NCI-H460 (cell line): ENCODE measurements around the gene PUS1. TPM values are rescaled to one million over a fixed set of nuclear protein-coding genes. Genes with fewer than 3 reads are reported as not detected.

Source experiments
- DNase-seq: peaks from one replicate; pipeline ENCODE4 v3.0.0-alpha.2; 2016; ENCODE audit warnings: low read depth; ENCODE audit errors: extremely low read depth
- total RNA-seq: library from RNA; depleted of rRNA; stranded (reverse); fragments of >200 nt; shearing (Covaris generic); gene quantifications from 2 replicates; pipeline ENCODE4 v1.2.3, GENCODE V29; 2014

The PUS1 gene
- total RNA-seq, 1 experiment from 2014 or later = 42.2 TPM

DNA sequence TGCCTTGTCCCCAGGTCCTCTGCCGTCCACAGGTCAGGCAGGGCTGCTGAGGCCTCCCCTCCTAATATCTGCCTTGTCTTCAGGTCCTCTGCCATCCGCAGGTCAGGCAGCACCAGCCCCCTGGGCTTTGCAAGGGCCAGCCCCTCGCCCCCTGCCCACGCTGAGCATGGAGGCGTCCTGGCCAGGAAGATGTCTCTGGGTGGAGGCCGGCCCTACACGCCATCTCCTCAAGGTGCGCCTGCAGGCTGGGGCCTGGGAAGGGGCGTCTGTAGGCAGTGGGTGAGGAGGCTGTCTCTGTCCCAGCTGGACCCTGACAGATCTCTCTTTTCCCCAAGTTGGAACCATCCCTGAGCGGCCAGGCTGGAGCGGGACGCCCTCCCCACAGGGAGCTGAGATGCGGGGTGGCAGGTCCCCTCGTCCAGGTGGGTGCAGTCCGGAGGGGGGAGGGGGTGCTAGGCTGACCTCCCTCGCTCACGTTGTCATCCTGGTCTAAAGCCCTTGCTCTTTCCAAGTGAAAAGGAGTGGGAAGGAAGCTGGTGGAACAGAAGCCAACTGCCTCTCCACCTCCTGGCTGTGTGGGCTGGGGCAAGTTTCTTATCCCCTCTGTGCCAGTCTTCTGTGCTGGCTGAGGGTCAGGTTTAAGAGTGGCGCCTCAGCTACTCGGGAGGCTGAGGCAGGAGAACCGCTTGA lies 13.9 kb upstream of the PUS1 start:
- no peak for DNase-seq

DNA sequence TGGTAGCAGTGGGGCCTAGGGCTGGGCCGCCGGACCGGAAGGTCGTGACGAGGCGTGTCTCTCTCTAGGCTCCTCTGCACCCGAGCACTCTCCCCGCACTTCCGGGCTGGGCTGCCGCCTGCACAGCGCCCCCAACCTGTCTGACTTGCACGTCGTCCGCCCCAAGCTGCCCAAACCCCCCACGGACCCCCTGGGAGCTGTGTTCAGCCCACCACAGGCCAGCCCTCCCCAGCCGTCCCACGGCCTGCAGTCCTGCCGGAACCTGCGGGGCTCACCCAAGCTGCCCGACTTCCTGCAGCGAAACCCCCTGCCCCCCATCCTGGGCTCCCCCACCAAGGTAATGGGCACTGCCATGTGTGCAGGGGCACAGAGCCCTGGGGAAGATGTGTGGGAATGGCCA lies 13.3 kb upstream of the PUS1 start:
- no peak for DNase-seq

DNA sequence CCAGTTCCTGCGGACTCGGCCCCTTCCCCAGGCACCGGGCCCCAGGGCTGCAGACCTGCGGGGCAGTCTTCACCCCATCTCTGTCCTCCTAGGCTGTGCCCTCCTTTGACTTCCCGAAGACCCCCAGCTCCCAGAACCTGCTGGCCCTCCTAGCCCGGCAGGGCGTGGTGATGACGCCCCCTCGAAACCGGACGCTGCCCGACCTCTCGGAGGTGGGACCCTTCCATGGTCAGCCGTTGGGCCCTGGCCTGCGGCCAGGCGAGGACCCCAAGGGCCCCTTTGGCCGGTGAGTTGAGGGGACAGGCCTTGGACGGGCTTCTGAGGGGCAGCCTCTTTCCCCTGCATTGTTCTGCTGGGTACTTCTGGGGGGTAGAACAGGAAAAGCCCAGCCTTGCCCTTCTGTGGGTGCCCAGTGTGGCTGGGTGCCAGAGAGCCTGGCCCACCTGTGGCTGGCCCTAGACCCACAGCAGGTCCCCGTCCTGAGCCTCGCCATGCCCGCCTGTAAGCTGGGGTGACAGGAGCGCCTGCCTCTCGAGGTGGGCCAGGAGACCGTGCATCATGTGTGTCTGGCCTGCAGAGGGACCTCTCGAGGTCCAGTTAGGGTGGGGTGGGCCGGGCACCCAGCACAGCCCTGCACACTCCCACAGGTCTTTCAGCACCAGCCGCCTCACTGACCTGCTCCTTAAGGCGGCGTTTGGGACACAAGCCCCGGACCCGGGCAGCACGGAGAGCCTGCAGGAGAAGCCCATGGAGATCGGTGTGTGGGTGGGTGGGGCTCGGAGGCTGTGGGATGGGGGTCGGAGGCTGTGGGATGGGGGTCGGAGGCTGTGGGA lies 12.6 kb upstream of the PUS1 start:
- DNase-seq = no peak

DNA sequence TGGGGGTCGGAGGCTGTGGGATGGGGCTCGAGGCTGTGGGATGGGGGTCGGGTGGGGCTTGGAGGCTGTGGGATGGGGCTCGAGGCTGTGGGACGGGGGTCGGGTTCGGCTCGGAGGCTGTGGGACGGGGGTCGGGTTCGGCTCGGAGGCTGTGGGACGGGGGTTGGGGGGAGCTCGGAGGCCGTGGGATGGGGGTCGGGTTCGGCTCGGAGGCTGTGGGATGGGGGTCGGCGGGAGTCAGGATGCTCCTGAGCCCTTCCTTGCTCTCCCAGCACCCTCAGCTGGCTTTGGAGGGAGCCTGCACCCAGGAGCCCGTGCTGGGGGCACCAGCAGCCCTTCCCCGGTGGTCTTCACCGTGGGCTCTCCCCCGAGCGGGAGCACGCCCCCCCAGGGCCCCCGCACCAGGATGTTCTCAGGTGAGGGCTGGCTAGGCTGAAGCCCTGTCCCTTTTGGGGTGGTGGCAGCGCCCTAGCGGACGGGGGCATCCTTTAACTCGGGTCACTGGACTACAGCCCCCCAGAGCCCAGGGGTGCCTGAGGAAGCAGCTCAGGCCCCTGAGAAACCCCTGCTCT lies 11.9 kb upstream of the PUS1 start:
- DNase-seq = no peak

DNA sequence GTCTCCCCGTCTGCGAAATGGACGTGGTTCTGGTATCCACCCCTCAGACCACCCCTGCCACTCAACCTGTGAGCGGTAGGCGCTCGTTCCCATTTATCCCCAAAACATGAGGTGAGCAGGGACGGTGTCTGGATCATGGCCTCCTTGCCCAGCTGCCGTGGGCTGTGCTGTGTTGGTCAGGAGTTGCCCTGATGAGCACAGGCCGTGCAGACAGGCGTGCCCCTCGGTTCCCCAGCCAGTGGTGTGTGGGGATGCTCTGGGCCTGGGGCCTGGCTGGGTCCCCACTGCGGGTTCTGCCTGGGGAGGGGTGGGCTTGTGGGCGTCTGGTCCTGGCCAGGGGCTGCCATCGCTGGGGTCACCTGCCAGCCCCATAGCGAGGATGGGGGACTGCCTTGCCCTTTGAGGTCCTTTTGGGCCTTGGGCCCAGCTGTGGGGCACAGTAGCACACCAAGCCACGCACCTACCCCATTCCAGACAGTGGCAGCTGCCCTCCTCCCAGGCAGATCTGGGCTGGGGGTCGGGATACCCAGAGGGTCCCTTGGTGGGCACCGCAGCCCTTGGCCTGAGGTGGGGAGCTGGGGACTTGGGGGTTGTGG lies 11.3 kb upstream of the PUS1 start:
- no peak for DNase-seq

DNA sequence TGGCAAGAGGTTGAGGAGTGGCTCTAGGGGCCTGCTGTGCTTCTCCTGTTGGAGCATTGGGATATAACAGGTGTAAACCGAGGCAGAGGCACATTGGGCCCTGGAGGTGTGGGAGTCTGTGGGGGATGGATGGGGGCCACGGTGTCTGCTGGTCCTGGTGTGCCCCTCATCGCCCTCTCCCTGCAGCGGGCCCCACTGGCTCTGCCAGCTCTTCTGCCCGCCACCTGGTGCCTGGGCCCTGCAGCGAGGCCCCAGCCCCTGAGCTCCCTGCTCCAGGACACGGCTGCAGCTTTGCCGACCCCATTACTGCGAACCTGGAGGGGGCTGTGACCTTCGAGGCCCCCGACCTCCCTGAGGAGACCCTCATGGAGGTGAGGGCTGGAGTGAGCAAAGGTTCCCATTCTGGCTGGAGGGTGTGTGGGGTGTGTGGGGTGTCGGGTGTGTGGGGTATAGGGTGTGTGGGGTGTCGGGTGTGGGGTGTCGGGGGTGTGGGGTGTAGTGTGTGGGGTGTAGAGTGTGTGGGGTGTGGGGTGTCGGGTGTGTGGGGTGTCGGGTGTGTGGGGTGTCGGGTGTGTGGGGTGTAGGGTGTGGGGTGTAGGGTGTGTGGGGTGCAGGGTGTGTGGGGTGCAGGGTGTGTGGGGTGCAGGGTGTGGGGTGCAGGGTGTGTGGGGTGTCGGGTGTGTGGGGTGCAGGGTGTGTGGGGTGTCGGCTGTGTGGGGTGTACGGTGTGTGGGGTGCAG lies 10.6 kb upstream of the PUS1 start:
- DNase-seq = no peak

DNA sequence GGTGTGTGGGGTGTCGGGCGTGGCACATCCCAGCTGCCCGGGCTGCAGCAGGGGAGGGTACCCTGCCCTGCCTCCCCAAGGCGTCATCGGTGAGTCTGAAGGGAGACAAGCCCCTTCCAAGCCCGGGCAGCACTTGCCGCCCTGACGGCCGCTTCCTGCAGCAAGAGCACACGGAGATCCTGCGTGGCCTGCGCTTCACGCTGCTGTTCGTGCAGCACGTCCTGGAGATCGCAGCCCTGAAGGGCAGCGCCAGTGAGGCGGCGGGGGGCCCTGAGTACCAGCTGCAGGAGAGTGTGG lies 10.1 kb upstream of the PUS1 start:
- no peak for DNase-seq

DNA sequence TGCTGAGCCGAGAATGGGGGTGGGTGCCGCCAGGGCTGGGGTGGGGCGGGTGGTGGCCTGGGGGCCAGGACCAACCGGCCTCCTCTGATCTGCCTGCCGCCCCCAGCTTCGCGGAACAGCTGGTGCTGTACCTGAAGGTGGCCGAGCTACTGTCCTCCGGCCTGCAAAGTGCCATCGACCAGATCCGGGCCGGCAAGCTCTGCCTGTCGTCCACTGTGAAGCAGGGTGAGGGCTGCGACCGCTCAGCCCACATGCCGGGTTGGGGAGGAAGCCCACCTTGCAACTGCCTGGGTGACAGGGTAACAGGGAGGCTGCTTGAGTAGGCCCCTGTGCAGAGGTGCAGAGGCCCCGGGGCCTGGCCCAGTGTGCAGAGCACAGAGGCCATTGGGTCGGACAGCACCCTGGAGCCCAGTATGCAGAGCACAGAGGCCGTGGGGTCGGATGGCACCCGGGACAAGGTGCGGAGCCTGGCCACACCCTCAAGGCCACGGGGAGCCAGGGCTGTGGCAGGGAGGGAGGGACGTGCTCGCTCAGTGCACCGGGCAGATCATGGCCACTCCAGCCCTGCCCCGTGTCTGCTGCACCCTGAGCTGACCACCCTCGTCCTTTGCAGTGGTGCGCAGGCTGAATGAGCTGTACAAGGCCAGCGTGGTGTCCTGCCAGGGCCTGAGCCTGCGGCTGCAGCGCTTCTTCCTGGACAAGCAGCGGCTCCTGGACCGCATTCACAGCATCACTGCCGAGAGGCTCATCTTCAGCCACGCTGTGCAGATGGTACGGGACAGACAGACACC lies 9.5 kb upstream of the PUS1 start:
- no peak for DNase-seq

DNA sequence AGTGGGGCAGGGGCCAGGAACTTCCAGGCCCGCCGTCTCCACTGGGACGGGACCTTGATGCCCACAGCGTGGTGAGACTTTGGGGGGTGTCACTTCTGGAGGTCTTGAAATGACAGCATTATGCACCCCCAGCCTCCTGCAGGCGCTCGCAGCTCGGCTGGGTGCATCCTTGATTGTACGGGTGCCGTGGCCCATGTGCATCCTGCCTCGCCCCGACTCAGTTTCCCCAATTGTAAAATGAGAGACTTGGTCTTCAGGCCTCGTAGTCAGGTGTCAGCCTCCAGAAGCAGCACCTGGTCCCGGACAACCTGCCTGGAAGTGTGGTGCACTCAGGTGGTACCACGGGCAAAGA lies 8.9 kb upstream of the PUS1 start:
- DNase-seq = no peak

DNA sequence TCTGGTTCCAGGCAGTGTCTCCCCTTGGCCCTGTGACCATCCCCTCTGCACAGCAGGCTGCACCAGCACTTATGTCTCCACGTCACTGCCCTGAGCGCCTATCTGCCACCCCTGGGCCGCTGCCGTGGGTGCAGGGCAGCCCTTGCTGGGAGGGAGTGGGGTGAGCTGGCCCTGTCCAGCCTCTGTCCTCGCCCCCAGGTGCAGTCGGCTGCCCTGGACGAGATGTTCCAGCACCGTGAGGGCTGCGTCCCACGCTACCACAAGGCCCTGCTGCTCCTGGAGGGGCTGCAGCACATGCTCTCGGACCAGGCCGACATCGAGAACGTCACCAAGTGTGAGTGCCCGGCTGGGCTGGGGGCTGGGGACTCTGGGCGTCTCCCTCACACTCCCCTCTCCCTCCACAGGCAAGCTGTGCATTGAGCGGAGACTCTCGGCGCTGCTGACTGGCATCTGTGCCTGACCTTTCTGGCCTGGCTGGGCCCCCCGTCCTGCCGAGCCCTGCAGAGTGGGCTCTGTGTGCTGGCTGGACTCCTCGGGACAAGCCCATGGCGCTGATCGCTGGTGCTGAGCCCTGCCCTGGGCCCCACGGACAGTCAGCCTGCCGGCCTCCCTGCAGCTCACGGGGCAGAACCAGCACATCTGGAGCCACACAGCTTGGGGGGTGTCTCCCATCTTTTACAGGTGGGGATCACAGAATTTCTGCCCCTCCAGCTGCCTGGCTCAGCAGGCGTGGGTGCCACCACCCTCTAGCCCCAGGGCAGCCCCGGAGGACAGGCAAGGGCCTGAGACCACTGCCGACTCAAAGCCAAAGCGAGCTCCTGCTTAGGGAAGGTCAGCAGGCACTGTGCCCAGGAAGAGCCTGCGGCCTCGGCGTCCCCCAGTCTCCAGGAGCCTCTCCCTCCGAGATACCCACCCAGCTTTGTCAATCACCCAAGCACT lies 7.9 kb upstream of the PUS1 start:
- no peak for DNase-seq

DNA sequence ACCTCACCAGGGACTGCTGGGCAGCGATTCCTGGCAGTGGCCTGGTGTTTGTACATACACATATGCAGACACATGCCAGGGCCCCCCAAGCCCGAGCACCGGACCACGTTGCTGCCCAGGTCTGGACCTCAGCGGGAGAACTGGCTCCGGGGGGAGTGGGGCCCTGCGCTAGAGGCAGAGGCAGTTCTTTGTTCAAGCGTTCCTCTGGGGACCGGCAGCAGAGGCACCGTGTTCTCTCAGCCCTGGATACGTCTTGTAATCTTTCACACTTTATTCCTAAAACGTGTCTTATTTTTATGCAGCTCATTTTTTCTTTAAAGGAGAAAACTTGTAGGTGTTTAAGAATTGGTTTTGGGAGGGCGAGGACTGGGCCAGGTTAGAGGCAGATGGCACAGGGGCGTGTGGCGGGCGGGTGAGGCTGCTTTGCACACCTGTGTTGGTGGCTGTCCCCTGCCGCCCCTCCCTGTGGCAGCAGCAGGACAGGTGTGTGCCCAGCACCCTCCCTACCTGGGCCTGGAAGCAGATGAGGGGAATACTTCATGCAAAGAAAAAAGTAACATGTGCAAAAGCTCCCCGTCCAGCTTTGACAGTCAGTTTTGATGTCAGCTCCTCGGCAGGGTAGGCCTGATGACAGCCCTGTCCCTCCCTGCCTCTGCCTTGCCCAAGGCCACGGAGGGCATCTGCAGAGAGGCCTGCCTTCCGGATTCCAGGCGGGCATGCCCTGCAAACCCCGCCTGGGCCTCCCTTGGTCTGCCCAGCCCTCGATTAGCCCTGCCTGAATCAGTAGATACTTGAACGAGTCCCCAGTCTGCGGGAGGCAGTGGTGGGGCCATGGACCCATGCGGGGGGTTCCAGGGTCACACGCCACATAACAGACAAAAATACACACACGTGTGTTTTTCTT lies 7.0 kb upstream of the PUS1 start:
- no peak for DNase-seq

DNA sequence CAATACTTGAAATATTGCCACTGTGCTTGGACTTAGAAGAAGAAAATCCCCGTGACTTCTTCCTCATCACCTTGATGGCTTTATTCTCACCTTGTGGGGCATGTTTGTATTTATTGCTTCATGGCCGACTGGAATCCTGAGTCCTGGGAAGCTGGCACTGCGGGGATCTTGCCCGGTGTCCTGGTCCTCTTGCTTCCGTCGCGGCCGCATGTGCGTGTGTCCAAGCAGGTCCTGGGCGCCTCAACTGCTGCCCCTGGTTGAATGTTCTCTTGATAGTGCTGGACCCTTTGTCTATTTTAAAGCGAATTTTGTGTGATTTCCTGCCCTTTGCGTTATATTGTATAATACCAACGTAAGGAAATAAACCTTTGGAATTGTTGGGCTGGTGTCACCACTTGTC lies 6.3 kb upstream of the PUS1 start:
- no peak for DNase-seq

DNA sequence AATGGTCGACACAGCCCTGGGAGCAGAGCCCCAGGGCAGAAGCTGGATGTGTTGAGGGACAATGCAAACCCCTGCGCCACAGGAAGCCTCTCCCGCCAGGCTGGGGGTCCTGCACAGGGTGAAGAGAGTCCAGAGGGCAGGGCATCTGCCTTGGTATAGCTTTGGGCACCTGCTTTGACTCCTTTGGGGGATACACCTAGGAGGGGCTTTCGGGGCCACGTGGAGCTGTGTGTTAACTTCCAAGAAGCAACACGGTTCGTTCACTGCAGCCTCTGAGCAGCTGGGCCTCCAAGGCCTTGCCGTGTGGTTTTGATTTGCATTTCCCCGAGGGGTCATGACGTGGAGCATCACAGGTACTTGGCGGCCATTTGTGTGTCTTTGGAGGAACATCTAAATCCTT lies 5.8 kb upstream of the PUS1 start:
- DNase-seq = no peak

DNA sequence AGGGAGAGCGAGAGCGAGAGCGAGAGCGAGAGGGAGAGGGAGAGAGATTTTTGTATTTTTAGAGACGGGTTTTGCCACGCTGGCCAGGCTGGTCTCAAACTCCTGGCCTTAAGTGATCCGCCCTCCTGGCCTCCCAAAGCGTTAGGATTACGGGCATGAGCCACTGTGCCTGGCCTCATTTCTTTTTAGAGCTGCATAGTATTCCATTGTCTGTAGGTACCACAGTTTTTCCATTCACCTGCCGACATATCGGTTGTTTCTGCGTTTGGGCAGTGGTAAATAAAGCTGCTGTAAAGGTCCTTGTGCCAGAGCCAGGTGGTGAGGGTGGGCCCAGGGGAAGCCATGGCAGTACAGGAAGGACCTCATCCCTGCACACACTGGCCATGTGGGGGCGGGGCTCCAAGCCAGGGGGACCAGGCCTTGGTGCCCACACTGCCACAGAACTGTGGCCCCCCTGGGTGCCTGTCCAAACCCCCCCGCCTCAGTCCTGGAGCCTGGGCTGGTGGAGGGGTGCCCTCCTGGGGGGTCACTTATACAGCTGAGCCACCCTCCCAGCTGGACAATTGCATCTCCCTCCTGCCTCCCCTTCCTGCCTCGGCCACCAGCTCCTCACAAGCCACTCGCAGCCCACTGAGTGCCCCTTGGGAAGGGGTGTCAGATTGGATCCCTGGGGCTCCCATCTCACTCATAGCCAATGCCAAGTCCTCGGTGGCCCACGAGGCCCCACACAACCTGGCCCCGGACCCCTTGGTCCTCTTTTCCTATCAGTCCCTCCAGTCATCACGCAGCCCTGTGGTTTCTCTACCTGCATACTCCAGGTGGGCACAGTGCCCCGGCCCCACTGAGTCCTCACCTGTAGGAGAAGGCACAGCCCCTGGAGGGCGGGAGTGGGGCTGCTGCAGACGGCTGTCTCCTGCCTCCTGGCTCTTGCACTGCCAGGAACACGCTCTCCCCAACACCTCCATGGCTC lies 1.7 kb upstream of the PUS1 start:
- no peak for DNase-seq

DNA sequence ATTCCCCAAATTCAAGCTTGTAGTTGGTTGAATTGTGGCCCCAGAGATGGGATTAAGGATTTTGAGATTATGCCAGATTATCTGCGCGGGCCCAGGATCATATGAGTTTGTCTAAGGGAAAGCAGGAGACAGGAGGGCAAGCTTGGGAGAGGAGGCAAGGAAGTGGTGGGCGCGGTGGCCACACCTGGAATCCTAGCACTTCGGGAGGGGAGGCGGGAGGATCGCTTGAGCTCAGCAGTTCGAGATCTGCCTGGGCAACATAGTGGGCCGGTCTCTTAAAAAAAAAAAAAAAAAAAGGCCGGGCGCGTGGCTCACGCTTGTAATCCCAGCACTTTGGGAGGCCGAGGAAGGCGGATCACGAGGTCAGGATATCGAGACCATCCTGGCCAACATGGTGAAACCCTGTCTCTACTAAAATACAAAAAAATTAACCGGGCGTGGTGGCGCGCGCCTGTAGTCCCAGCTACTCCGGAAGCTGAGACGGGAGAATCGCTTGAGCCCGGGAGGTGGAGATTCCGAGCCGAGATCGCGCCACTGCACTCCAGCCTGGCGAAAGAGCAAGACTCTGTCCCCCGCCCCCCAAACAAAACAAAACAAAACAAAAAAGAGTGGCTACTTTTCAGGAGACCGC lies 881 bp upstream of the PUS1 start:
- DNase-seq = no peak

DNA sequence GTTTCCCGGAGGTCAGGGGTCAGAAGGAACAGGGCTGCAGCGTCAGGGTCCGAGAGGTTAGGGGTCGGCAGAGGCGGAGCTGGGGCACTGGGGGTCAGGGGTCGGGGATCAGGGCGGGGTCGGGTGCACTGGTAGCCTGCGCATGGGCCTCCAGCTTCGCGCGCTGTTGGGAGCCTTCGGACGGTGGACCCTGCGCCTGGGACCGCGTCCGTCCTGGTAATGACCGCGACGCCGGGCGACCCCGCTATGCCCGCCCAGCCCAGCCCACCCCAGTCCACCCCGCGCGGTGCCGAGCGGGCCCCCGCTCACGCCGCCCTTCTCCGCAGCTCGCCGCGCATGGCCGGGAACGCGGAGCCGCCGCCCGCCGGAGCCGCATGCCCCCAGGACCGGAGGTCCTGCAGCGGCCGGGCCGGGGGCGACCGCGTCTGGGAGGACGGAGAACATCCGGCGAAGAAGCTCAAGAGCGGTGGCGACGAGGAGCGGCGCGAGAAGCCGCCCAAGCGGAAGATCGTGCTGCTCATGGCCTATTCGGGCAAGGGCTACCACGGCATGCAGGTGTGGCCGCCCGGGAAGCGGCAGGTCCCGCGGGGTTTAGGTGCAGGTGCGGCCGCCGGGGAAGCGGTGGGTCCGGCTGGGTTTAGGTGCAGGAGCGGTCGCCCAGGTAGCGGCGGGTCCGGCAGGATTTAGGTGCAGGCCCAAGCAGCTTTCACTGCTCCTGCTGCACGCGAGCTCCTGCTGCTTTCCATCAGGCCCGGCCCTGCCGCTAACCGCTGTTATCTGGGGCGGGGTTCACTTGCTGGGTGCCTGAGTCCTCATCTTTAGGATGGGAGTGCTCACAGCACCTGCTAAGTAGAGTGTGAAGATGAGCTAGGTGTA lies 743 bp downstream of the PUS1 start:
- DNase-seq = no peak
